AG09319 (cell line): ENCODE results near the gene WDR4.

ENCODE experiments used
- DNase-seq: peaks from one replicate; pipeline ENCODE4 v3.0.0-alpha.2; 2010; ENCODE audit warnings: low read depth; ENCODE audit errors: extremely low read depth
- TF ChIP-seq, protein P1 (sequence below): IDR thresholded peaks from 2 replicates; pipeline ENCODE4 v1.5.1; 2011; ENCODE audit warnings: low read depth, mild to moderate bottlenecking, inconsistent platforms, low read length, moderate library complexity

Gene WDR4

GRCh38 chr21:42868196-42868595, 11.1 kb downstream of the WDR4 start:
- DNase-seq, result no peak
- TF ChIP-seq, protein P1, sequence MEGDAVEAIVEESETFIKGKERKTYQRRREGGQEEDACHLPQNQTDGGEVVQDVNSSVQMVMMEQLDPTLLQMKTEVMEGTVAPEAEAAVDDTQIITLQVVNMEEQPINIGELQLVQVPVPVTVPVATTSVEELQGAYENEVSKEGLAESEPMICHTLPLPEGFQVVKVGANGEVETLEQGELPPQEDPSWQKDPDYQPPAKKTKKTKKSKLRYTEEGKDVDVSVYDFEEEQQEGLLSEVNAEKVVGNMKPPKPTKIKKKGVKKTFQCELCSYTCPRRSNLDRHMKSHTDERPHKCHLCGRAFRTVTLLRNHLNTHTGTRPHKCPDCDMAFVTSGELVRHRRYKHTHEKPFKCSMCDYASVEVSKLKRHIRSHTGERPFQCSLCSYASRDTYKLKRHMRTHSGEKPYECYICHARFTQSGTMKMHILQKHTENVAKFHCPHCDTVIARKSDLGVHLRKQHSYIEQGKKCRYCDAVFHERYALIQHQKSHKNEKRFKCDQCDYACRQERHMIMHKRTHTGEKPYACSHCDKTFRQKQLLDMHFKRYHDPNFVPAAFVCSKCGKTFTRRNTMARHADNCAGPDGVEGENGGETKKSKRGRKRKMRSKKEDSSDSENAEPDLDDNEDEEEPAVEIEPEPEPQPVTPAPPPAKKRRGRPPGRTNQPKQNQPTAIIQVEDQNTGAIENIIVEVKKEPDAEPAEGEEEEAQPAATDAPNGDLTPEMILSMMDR, result no peak

GRCh38 chr21:42865776-42866160, 13.6 kb downstream of the WDR4 start:
- TF ChIP-seq, protein P1, result no peak
- no peak for DNase-seq

DNA sequence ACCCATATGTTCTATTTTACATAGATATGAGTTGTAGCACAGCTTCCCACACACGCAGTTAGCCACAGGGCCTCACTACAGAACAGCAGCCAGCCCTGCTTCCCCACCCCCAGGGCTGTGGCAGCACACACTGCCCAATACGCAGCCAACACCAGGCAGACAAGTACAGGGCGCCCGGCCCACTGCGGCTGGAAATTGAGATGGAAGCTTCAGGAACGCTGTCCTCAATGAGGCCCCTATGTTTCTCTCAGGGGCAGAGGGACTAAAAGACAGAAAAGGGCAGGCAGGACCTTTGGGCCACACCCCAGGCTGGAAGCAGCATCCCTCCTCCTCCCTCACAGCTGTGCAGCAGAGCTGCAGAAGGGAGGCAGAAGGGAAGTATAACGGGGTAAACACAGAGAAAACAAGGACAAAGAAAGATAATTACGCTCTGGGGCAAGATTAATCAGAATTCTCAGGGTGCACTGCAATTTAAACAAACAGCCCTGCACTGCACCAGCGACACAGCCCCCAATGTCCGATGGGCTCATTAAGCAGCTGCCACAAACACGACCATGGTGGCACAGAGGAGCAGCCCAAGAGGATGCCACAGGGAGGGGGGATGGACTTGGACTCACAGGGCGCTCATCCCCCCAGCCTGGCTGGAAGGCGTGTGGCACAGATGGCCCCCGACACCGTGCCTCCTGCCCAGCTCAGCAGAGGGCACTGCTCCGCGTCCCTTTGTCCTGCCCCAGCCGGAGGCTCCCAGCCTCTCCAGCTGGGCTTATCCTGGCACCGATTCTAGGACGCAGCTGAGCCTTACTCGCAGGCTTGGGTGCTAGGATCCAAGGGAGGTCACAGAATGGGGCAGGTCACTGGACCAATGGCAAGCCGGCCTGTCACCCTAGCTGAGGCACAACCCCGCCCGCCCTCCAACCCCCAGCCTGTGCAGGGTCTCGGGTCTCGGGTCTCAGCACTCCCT, 14.2 kb downstream of the WDR4 start:
- DNase-seq, result no peak

DNA sequence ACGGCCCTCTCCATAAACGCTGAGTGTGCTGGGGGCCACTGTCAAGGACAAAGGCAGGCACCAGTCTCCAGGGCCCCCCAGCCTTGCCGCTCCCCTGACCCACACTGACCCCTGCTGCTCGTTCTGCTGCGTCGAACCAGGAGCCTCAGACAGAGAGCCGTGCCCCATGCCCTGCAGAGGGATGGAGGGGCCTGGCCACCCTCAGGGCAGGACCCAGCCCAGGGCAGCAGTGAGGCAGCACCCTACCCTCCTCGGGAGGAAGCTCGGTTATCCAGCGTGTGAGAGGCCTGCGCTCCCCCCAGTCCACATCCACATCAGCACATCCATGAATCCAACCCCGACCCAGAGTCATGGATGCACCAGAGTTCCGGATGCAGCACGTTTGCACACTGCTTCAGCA, 15.1 kb downstream of the WDR4 start:
- no peak for DNase-seq
- TF ChIP-seq, protein P1, result no peak

More for the DNA sequence above, 14.2 kb downstream of the WDR4 start:
- TF ChIP-seq, protein P1, result no peak

DNA sequence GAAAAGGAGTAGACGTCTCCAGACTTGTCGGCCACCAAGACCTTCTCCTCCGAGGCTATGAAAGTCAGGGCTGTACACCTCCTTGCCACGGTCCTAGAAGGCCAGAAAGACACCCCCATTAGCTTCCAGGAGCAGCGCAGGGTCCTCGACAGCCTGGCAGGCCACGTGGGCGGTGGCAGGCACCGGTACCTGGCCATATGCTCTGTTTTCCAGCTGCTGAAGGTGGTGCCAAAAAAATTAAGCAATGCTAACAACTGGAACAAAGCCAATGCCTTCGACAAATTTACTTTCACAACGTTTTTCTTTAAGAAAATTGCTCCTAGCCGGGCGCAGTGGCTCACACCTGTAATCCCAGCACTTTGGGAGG, 15.9 kb downstream of the WDR4 start:
- DNase-seq, result no peak
- TF ChIP-seq, protein P1, result no peak

DNA sequence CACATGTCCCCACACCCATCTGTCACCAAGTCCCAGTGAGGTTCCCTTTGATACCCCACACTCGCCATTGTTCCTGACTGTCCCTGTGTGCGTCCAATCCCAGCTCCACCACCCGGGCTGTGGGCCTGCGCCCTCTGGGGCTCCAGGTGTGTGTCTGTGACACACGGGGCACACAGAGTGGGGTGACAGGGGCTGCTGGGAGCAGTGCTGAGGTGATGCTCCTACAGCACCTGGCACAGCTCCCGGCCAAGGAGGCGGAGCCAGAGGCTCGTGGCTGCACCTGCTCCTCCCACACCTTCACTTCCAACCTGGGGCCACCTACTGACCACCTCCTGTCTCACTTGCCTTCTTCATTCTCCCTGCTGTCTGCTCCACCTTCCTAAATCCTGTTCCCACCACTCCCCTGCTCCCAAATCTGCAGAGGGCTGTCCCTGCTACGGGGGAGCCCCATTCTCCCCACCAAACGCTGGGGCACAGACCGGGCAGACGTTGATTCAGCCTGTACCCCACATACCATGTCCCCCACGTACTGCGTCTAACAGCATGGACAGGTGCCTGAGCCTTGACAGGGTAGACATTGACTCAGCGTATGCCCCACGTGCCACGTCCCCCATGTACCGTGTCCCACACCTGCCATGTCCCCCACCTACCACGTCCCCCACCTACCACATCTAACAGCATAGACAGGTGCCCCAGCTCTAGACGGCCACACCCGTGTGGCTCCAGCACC, 16.4 kb downstream of the WDR4 start:
- TF ChIP-seq, protein P1, result no peak
- no peak for DNase-seq

DNA sequence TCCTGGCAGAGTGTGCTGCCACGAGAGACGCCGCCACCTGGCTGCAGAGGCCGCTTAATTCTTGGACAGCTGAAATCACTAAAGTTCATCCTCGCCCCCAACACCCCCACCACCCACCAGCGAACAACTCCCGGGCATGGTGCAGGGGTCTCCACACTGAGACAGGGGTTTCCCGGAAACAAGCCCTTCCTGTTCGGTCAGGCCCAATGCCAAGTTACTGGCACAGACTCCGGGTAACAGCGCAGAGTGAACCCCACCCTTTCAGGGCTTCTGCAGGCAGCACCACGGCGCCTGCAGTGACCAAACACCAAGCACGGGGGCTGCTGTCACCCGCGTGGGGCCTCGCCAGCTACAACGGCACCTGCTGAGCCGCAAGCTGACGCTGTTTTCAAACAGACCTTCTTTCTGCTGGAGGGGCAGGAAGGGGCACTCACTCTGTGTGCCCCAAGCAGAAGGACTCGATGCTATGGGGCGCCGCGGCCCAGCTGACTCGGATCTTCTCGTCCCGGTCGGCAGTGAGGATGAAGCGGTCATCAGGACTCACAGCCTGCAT, 17.4 kb downstream of the WDR4 start:
- DNase-seq, result no peak
- TF ChIP-seq, protein P1, result no peak
